K562 (cell line): Measurements from ENCODE around the gene REC8. TPM values are rescaled to one million over a fixed set of nuclear protein-coding genes. Genes with fewer than 3 reads are reported as not detected.

Experiments
- CBX1 ChIP-seq: sonication (generic); IDR thresholded peaks from 2 replicates; pipeline ENCODE4 v1.6.1; 2016; ENCODE audit warnings: antibody characterized with exemption, low read depth, mild to moderate bottlenecking
- CREM ChIP-seq: IDR thresholded peaks from 2 replicates; pipeline ENCODE4 v1.6.1; 2014; ENCODE audit warnings: antibody characterized with exemption, low read depth
- ESRRA ChIP-seq: fragments of 450-650 bp; IDR thresholded peaks from 2 replicates; pipeline ENCODE4 v1.6.1; 2014; ENCODE audit warnings: low read depth, mild to moderate bottlenecking, moderate library complexity, borderline replicate concordance
- FOXA1 ChIP-seq: fragments of 450-650 bp; IDR thresholded peaks from 2 replicates; pipeline ENCODE4 v1.6.1; 2016; ENCODE audit warnings: mild to moderate bottlenecking, borderline replicate concordance
- HEY1 ChIP-seq: fragments of 250-450 bp; sonication (Bioruptor Pico); IDR thresholded peaks from 2 replicates; pipeline ENCODE4 v1.5.0; 2020; ENCODE audit warnings: mild to moderate bottlenecking, moderate library complexity, borderline replicate concordance
- JUN ChIP-seq, 2 experiments: sonication (generic) in 1 of 2; formaldehyde crosslinking in 1 of 2; IDR thresholded peaks; 2 replicates each; pipeline versions ENCODE4 v1.6.1 to v1.8.0; 2012 to 2022; ENCODE audit warnings: borderline replicate concordance in 2 of 2, mild to moderate bottlenecking in 2 of 2, improper control_type of control experiment in 1 of 2, low read depth in 1 of 2, low read length in 1 of 2, missing genetic modification reagents in 1 of 2
- JUNB ChIP-seq: fragments of 450-650 bp; formaldehyde crosslinking; conservative IDR thresholded peaks from 2 replicates; pipeline ENCODE4 v1.4.0; 2020; ENCODE audit warnings: mild to moderate bottlenecking
- KAT2B ChIP-seq: IDR thresholded peaks from one replicate; pipeline ENCODE4 v1.6.1; 2012; ENCODE audit warnings: low read depth, mild to moderate bottlenecking, control low read depth, inconsistent platforms, low read length, moderate library complexity
- KLF16 ChIP-seq: IDR thresholded peaks from 2 replicates; pipeline ENCODE4 v1.6.1; 2016; ENCODE audit warnings: antibody characterized with exemption
- LARP7 ChIP-seq: fragments of 450-650 bp; IDR thresholded peaks from 2 replicates; pipeline ENCODE4 v1.6.1; 2016
- MCM7 ChIP-seq, 2 experiments: fragments of 450-650 bp; IDR thresholded peaks; 2 replicates each; pipeline ENCODE4 v1.6.1; 2016 to 2018
- MYC ChIP-seq, 2 experiments: fragments of 250-450 bp in 1 of 2; sonication (Bioruptor Pico) in 1 of 2; IDR thresholded peaks; 2 replicates each; pipeline versions ENCODE4 v1.5.1 to v1.6.1; 2012 to 2021; ENCODE audit warnings: low read depth in 2 of 2, borderline replicate concordance in 1 of 2, improper control_type of control experiment in 1 of 2, low read length in 1 of 2, mild to moderate bottlenecking in 1 of 2, moderate library complexity in 1 of 2
- NCOR1 ChIP-seq: fragments of 450-650 bp; IDR thresholded peaks from 2 replicates; pipeline ENCODE4 v1.6.1; 2016; ENCODE audit warnings: mild to moderate bottlenecking, moderate library complexity
- NELFE ChIP-seq: IDR thresholded peaks from 2 replicates; pipeline ENCODE4 v1.6.1; 2011; ENCODE audit warnings: mild to moderate bottlenecking; ENCODE audit not compliant: insufficient read depth, insufficient read length
- NR3C1 ChIP-seq: sonication (generic); formaldehyde crosslinking; IDR thresholded peaks from 2 replicates; pipeline ENCODE4 v1.8.1; 2022; ENCODE audit warnings: missing genetic modification reagents
- PYGO2 ChIP-seq: fragments of 450-650 bp; IDR thresholded peaks from 2 replicates; pipeline ENCODE4 v1.6.1; 2016; ENCODE audit warnings: mild to moderate bottlenecking, missing genetic modification characterization, moderate library complexity, missing compliant biosample characterization
- TAF1 ChIP-seq: IDR thresholded peaks from 2 replicates; pipeline ENCODE4 v1.6.1; 2011; ENCODE audit warnings: mild to moderate bottlenecking, low read length, moderate library complexity; ENCODE audit not compliant: insufficient read depth, control insufficient read depth, severe bottlenecking; ENCODE audit errors: extremely low read depth
- ZNF174 ChIP-seq: fragments of 250-450 bp; sonication (Bioruptor Pico); IDR thresholded peaks from 2 replicates; pipeline ENCODE4 v1.4.0; 2020; ENCODE audit warnings: mild to moderate bottlenecking
- ZNF217 ChIP-seq: sonication (generic); formaldehyde crosslinking; IDR thresholded peaks from 2 replicates; pipeline ENCODE4 v1.8.0; 2022; ENCODE audit warnings: mild to moderate bottlenecking, missing genetic modification reagents
- ZNF24 ChIP-seq: fragments of 450-650 bp; IDR thresholded peaks from 2 replicates; pipeline ENCODE4 v1.6.1; 2016
- ZNF398 ChIP-seq: fragments of 250-450 bp; sonication (Bioruptor Pico); IDR thresholded peaks from 2 replicates; pipeline ENCODE4 v1.8.0; 2021; ENCODE audit warnings: moderate library complexity, mild to moderate bottlenecking, inconsistent platforms
- ZNF668 ChIP-seq: fragments of 250-450 bp; sonication (Bioruptor Pico); IDR thresholded peaks from 2 replicates; pipeline ENCODE4 v1.8.0; 2022; ENCODE audit warnings: mild to moderate bottlenecking, inconsistent platforms
- polyA plus RNA-seq, 8 experiments: library from polyadenylated mRNA; depleted of rRNA in 4 of 8; stranded (reverse) in 5 of 8; unstranded in 3 of 8; fragments of >200 nt; fragmentation: Nextera tagmentation in 2 of 8; fragmentation: Illumina TruSeq in 1 of 8; extraction: Ambion mirVana in 2 of 8; extraction: Trizol in 1 of 8; gene quantifications; 2 replicates each; pipeline versions ENCODE4 v1.2.1 to v1.2.3, GENCODE V29; 2011 to 2014; ENCODE audit warnings: inconsistent platforms in 1 of 8, missing spikeins in 1 of 8
- total RNA-seq, 7 experiments: library from RNA; depleted of rRNA in 6 of 7; stranded (reverse); fragments of >200 nt in 6 of 7; fragmentation: Illumina TruSeq in 2 of 7; extraction: Trizol in 2 of 7; gene quantifications; 2 replicates each; pipeline versions ENCODE4 v1.2.1 to v1.2.3, GENCODE V29; 2011 to 2021; ENCODE audit warnings: low replicate concordance in 1 of 7
- TF ChIP-seq, protein P1 (sequence below): sonication (generic); formaldehyde crosslinking; IDR thresholded peaks from 2 replicates; pipeline ENCODE4 v1.8.0; 2022; ENCODE audit warnings: mild to moderate bottlenecking, missing genetic modification reagents
- TF ChIP-seq, protein P2 (sequence below): sonication (generic); formaldehyde crosslinking; IDR thresholded peaks from 2 replicates; pipeline ENCODE4 v1.8.1; 2022; ENCODE audit warnings: missing genetic modification reagents
- TF ChIP-seq, protein P3 (sequence below): fragments of 200-800 bp; sonication (Bioruptor generic); IDR thresholded peaks from 2 replicates; pipeline ENCODE4 v1.6.1; 2017; ENCODE audit warnings: missing genetic modification characterization, missing compliant biosample characterization

REC8 gene
- total and polyA plus RNA-seq, 9 of the 15 experiments (the other 6 are each of a cell fraction or from before 2014, with no cell fraction given), result 0.11 to 2.5 (median 0.85) TPM

DNA sequence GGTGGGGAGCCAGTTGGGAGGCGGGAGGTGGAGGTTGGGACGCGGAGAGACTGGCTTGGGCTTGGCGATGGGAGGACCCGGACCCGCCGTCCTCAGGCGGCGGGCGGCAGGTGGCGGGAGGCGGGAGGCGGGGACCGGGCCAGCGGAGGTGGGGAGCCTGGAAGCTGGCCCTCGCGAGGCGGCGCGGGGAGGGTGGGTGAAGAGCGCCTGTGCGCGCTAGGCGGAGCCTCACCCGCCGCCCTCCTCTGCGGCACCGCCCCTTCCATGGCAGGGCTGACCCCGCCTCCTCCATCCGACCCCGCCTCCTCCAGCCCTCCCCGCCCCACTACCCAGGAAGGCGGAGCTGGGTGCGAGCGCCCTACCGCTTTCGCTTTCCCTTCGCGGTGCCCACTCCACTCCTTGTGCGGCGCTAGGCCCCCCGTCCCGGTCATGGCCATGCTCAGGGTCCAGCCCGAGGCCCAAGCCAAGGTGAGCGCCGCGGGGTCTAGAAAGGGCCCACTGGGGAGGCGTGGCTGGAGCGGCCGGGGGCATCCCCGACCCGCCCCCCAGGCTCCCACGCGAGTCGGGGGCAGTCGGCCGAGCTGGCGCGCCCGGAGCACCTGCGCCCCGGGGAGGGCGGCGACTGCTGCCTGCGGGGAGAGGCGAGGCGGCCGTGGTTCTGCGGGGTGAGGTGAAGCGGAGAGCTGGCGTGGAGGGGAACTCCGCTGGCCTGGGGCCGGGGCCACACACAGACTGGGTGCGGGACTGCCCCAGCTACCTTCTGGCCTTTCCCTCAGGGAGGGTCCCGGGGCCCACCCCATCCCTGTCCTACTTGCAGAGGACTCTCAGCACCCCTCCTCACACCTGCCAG lies 35.8 kb upstream of the REC8 start, which contains the start of gene PSME1 (continued):
- TF ChIP-seq PYGO2 (no peak), NR3C1 (CRISPR knock-in tag) (no peak), TAF1 (no peak), NELFE (no peak), ESRRA (no peak), KAT2B (no peak), ZNF668 (no peak), CBX1 (no peak), FOXA1 (no peak), MYC (IDR thresholded peaks at IDR 0.05; ENCODE audit: low read depth, low read length) (no peak), MYC (CRISPR knock-in tag; IDR thresholded peaks at IDR 0.05; ENCODE audit: borderline replicate concordance, low read depth) (no peak), NCOR1 (no peak), JUNB (CRISPR knock-in tag) (no peak), ZNF24 (no peak), JUN (IDR thresholded peaks at IDR 0.05; ENCODE audit: borderline replicate concordance, low read depth, low read length) (no peak), JUN (CRISPR knock-in tag; IDR thresholded peaks at IDR 0.05; ENCODE audit: borderline replicate concordance) (no peak), MCM7 (IDR thresholded peaks at IDR 0.05) (no peak), ZNF174 (no peak), KLF16 (no peak), LARP7 (no peak), ZNF217 (CRISPR knock-in tag) (no peak), CREM (no peak), ZNF398 (CRISPR knock-in tag) (no peak), HEY1 (CRISPR knock-in tag) (no peak)
- TF ChIP-seq, protein P1, sequence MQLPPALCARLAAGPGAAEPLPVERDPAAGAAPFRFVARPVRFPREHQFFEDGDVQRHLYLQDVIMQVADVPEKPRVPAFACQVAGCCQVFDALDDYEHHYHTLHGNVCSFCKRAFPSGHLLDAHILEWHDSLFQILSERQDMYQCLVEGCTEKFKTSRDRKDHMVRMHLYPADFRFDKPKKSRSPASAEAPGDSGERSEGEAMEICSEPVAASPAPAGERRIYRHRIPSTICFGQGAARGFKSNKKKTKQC (CRISPR knock-in tag), result no peak
- TF ChIP-seq, protein P2, sequence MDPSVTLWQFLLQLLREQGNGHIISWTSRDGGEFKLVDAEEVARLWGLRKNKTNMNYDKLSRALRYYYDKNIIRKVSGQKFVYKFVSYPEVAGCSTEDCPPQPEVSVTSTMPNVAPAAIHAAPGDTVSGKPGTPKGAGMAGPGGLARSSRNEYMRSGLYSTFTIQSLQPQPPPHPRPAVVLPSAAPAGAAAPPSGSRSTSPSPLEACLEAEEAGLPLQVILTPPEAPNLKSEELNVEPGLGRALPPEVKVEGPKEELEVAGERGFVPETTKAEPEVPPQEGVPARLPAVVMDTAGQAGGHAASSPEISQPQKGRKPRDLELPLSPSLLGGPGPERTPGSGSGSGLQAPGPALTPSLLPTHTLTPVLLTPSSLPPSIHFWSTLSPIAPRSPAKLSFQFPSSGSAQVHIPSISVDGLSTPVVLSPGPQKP (CRISPR knock-in tag), result no peak
- TF ChIP-seq, protein P3, sequence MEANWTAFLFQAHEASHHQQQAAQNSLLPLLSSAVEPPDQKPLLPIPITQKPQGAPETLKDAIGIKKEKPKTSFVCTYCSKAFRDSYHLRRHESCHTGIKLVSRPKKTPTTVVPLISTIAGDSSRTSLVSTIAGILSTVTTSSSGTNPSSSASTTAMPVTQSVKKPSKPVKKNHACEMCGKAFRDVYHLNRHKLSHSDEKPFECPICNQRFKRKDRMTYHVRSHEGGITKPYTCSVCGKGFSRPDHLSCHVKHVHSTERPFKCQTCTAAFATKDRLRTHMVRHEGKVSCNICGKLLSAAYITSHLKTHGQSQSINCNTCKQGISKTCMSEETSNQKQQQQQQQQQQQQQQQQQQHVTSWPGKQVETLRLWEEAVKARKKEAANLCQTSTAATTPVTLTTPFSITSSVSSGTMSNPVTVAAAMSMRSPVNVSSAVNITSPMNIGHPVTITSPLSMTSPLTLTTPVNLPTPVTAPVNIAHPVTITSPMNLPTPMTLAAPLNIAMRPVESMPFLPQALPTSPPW, result peak; percentile 83
